GM19452 (cell line): ENCODE data around the gene ASMT.
"Not testable (repeated sequence)": the region's sequence is repeated elsewhere in the genome, so short reads cannot be mapped to it uniquely, and the experiment has no call there.

Experiments
- ATAC-seq: cut with Tn5 transposase; IDR thresholded peaks from one replicate; pipeline ENCODE4 v1.9.1; 2021; ENCODE audit not compliant: unreplicated experiment

The ASMT gene

GRCh38 chrX:1614927-1615326, at the start of gene ASMT:
Gene ASMT (plus strand): TSS chrX:1615059. CDS start chrX:1615200, 141 bp downstream.
- no peak for ATAC-seq

DNA sequence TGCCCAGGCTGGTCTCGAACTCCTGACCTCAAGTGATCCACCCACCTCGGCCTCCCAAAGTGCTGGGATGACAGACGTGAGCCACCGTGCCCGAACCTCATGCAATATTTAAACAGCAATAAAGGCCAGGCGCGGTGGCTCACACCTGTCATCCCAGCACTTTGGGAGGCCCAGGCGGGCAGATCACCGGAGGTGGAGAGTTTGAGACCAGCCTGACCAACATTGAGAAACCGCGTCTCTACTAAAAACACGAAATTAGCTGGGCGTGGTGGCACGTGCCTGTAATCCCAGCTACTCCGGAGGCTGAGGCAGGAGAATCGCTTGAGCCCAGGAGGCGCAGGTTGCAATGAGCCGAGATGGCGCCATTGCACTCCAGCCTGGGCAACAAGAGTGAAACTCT, 40.7 kb upstream of the ASMT start:
- ATAC-seq = not testable (repeated sequence)

DNA sequence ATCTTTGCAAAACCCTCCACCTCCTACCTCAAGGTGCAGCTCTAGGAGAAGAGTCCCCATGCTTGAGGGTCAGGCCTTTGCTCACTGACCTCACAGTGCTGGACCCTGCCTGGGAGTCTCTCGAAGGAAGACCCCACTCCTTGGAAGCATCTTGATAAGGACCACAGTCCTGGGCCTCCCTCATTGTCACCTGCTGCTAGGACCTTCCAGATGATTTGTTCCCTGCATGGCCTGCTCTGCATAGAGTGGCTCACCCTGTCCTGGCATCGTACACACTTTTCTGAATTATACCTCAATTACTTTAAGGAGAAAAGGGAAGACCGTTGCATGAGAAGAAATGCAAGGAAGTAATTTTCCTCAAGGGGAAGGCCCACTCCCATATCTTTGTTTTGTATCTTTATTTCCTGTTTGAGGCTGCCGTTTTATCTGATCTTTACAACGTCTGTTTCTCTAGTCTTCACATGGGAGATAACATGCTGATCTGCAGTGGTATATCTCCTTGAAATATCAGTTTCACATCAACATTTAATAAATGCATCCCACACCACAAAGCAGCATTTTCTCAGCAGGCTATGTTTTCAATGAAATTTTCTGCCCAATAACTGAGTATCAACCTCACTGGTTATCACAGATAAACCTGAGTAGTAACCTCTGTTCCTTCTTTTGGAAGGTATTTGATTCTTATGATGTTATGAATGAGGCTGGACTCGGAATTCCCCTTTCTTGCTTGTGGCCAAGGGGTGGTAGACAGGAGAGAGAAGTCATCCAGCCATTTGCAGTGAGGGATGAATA, 38.5 kb upstream of the ASMT start:
- no peak for ATAC-seq

- no peak for ATAC-seq
These were observed 37.0 kb upstream of the ASMT start for GRCh38 chrX:1577845-1578244.

DNA sequence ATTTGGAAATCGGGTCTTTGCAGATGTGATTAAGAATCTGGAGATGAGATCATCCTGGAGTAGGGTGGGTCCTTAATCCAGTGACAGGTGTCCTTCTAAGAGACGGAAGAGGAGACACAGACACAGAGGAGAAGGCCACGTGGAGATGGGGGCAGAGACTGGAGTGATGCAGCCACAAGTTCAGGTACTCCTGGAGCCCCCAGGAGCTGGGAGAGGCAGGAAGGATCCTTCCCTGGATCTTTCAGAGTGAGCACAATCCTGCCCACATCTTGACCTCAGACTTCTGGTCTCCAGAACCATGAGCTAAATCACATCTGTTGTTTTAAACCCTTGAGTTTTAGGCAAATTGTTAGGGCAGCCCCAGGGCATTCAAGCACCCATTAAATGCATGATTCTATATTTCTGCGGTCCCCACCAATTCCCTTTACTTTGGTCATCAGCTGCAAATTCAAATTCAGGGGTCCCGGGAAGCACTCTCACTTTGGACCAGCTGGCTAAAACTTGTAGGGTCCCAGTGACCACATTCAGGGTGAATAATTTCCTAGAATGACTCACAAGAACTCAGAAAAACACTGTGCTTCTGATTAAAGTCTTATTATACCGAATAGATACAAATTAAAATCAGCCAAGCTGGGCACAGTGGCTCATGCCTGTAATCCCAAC, 36.2 kb upstream of the ASMT start:
- no peak for ATAC-seq

GRCh38 chrX:1581132-1581531, 33.7 kb upstream of the ASMT start:
- no peak for ATAC-seq

- no peak for ATAC-seq
These were observed 32.0 kb upstream of the ASMT start for GRCh38 chrX:1582686-1583437.

DNA sequence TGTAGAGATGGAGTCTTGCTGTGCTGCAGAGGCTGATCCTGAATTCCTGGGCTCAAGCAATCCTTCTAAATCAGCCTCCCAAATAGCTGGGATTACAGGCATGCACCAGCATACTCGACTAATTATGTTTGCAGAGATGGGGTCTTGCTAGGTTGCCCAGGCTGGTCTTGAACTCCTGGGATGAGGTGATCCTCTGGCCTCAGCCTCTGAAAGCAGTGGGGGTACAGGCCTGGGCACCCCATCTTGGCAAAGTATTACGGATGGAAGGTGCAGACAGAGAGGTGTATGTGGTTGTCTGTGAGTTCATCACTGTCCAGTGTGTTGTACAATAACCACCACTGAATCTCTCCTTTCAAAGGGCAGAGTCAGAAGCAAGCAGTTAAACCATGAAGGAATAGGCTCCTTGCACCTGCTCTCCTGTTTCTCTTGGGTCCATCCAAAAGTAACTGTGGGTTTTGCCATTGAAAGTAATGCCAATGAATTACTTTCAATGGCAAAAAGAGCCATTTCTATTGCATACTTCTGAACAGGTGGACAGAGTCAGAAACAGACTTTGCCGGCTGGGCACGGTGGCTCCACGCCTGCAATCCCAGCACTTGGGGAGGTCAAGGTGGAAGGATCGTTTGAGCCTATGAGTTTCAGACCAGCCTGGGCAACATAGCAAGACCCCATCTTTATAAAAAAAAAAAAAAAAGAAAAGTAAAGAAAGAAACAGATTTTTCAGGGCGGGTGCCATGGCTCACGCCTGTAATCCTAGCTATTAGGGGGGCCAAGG, 30.4 kb upstream of the ASMT start:
- ATAC-seq = no peak

GRCh38 chrX:1587161-1587560, 27.7 kb upstream of the ASMT start:
- ATAC-seq = no peak

- no peak for ATAC-seq
These were observed 25.3 kb upstream of the ASMT start for GRCh38 chrX:1589356-1590130.

- ATAC-seq = peak; percentile 85
These were observed 23.6 kb upstream of the ASMT start, which contains the start of gene AKAP17A for GRCh38 chrX:1591102-1591862. Gene AKAP17A (plus strand): TSS chrX:1591604. CDS start chrX:1593463, 1,859 bp downstream.

- ATAC-seq = no peak
These were observed 22.9 kb upstream of the ASMT start for GRCh38 chrX:1591863-1592469.

GRCh38 chrX:1592470-1593142, 22.3 kb upstream of the ASMT start:
- peak; percentile 65 for ATAC-seq

DNA sequence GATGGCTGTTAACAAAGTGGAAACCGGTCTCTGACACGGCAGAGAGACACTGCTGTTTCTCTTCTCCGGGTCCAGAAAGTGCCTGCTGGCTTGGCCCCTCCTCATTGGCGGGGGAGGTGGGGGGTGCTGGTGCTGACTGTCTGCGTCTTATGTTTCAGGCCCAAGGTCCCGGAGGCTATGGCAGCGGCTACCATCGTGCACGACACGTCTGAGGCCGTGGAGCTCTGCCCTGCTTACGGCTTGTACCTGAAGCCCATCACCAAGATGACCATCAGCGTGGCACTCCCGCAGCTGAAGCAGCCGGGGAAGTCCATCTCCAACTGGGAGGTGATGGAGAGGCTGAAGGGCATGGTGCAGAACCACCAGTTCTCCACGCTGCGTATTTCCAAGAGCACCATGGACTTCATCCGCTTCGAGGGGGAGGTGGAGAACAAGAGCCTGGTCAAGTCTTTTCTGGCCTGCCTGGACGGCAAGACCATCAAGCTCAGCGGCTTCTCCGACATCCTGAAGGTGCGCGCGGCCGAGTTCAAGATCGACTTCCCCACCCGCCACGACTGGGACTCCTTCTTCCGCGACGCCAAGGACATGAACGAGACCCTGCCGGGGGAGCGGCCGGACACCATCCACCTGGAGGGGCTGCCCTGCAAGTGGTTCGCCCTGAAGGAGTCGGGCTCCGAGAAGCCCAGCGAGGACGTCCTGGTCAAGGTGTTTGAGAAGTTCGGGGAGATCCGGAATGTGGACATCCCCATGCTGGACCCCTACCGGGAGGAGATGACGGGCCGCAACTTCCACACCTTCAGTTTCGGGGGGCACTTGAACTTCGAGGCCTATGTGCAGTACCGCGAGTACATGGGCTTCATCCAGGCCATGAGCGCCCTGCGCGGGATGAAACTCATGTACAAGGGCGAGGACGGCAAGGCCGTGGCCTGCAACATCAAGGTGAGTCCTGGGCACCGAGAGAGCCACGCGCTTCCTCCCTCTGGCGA, 21.3 kb upstream of the ASMT start:
- ATAC-seq = no peak

- ATAC-seq = no peak
These were observed 19.2 kb upstream of the ASMT start for GRCh38 chrX:1595711-1596060.

GRCh38 chrX:1596676-1597344, 18.0 kb upstream of the ASMT start:
- ATAC-seq = no peak
